Left forelimb (tissue), 1 donor: ENCODE results near the gene PAF1.
"Not testable (repeated sequence)": the region's sequence is repeated elsewhere in the genome, so short reads cannot be mapped to it uniquely, and the experiment has no call there.

Source experiments
- DNase-seq: peaks from one replicate; pipeline ENCODE4 v3.0.0-alpha.2; 2018; ENCODE audit warnings: low spot score

The PAF1 gene

DNA sequence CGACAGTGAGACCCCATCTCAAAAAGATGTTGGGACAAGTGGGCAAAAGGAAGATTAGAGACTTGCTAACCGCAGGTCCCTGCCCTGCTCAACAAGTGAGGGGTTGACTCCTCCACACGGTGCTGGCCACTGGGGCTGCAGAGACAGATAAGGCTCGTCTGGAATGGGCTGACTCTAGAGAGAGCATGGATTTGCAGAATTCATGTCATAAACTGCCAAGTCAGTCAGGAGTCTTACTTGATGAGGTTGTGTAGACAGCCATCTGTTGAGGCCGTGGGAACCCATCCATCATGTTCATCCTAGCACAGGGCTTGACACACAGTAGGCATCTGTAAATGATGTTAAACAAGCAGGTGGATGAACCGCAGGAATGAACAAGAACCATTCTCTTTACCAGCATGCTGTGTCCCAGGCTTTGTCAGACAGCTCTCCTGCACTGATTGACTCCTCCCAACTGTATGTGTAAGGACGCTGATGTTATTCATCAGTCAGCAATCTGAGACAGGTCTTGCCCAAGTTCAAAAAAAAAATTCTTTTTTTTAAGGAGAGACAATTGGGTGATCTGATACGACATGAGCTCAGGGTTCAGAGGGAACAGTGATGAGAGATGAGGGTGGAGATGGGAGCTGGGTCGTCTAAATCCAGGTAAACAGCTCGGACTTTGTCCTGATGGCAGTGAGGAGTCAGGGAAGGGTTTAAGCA is 8.8 kb downstream of the PAF1 start:
- DNase-seq: no peak

DNA sequence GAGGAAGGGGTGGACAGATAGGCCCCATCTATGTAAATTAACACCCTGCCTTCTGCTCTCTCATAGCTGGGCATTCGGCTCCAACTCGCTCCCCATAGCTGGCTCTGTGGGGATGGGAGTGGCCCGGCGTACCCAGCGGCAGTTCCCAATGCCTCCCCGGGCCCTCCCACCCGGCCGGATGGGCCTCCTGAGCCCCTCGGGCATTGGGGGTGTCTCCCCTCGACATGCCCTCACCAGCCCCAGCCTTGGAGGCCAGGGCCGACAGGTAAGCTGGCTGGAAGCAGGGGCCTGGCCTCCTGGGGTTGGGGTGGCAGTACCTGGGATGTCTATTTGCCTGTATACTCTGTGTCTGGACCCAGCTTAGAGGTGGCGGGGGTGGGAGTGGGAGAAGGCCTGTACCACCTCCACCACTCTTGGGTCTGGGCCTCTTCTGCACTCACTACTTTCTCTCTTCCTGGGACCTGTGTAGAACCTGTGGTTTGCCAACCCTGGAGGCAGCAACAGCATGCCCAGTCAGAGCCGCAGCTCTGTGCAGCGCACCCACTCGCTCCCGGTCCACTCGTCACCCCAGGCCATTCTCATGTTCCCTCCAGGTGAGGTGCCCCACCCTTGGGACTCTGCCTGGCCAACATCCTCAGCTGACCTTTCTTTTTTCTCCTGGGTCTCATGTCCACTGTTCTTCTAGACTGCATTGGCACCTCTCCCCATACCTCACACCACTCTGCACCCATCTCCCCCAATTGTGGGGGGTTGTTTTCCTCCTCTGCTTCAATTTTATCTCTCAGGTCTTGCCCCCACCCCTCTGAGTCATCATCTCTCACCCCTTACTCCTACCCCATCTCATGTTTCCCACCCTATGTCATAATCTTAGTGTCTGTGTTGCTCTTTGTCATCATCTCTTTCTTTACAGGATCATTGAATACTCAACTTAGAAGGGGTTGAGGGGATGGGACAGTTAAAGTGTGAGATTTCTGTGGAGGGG is 10.1 kb downstream of the PAF1 start:
- no peak for DNase-seq

DNA sequence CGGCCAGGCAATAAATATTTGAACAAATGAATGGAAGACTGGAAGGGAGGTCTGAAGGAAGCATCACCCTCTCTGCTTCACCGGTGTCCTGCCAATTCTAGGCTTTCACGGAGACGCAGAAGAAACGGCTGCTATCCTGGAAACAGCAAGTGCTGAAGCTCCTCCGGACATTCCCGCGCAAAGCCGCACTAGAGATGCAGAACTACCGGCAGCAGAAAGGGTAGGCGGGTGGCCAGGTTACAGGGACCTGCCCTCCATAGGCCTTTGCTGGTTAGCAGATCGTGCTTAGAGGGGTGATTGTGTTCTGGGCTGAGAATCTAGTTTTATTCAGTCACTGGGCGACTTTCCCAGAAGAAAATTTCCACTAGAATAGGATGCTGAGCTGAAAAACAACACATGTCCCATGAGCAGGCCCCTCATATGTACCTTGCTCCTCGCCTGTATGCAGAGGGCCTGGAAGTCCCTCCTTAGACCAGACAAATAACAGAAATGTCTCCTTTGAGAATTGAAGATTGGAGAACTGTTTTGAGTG is 11.0 kb downstream of the PAF1 start:
- no peak for DNase-seq

DNA sequence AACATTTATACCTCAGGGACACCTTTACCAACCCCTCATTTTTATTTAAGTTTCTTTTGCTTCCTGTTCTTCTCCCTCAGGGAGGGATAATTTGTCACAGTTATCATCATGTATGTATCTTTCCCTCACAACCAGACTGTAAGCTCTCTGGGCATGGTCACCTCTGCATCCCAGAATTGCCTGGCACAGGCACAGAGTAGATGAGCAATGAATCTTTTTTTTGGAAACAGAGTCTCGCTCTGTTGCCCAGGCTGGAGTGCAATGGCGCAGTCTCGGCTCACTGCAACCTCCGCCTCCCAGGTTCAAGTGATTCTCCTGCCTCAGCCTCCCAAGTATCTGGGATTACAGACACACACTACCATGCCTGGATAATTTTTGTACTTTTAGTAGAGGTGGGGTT is 11.5 kb downstream of the PAF1 start:
- DNase-seq: not testable (repeated sequence)

DNA sequence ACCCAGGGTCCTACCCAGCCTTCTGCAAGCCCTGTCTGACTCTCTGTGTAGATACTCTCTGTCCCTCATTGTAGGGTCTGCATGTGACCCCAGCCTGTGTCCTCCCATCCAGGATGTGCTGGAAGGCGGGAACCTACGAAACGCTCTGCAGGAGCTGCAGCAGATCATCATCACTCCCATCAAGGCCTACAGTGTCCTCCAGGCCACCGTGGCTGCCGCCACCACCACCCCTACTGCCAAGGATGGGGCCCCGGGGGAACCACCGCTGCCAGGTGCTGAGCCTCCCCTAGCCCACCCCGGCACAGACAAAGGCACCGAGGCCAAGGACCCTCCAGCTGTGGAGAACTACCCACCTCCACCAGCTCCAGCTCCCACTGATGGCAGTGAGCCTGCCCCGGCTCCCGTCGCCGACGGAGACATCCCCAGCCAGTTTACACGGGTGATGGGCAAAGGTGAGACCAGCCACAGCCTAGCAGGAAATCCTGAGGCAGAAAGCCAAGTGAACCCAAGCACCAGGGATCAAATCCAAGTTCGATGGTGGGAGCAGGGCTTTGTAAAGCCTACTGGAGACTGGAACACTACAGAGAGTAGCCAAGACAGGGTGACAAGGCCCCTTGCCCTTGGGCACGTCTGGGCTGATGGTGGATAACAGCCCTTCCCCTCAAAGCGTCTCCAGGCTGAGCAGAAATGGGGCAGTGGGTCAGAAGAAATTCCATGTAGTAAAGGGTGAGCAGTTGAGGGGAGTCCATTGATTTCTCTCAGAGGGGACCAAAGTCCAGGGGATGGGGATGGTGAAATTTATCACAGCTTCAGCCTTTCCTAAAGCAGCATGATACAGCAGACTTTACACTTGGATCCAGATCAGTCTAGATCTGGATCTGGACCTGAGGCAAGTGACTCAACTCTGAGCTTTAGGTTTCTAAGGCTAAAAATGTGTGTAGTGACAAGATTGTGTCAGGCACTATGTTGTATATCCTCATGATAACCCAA is 13.2 kb downstream of the PAF1 start:
- DNase-seq: no peak

DNA sequence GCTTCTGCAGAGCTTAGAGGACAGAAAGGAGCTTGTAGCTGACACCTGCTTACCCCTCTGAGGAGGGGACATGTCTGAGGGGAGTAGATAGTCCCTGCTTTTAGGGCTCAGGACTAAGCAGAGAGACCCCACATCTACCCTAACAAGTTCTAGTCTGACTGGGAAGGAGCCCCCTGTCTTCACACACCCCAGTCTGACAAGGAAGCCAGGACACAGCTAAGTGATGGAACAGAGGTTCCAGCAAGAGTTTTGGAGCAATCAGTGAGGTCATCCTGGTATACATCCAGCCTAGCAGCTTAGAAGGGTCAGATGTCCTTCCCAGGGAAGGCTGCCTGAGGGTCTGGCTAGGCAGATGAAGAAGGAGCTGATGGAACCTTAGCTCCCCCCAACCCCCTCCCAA is 15.0 kb downstream of the PAF1 start:
- no peak for DNase-seq

DNA sequence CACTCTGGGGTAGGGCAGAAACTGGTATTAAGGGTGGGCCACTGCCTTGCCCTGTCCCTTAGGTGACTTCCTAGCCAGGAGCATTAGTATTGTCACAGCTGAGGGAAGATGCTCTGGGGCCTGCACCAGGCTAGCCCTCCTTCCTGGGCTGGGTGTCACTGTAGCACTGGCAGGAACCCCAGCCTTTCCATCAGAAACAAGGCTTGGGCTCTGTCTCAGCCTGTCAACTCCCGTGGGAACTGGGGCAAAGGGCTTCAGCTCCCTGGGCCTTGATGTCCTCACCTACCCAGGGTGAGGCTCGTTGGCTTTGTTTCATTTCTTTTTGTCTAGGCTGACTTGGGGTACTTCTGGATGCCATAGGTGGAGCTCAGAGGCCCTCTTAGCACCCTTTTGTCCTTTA is 18.0 kb downstream of the PAF1 start:
- DNase-seq: no peak

DNA sequence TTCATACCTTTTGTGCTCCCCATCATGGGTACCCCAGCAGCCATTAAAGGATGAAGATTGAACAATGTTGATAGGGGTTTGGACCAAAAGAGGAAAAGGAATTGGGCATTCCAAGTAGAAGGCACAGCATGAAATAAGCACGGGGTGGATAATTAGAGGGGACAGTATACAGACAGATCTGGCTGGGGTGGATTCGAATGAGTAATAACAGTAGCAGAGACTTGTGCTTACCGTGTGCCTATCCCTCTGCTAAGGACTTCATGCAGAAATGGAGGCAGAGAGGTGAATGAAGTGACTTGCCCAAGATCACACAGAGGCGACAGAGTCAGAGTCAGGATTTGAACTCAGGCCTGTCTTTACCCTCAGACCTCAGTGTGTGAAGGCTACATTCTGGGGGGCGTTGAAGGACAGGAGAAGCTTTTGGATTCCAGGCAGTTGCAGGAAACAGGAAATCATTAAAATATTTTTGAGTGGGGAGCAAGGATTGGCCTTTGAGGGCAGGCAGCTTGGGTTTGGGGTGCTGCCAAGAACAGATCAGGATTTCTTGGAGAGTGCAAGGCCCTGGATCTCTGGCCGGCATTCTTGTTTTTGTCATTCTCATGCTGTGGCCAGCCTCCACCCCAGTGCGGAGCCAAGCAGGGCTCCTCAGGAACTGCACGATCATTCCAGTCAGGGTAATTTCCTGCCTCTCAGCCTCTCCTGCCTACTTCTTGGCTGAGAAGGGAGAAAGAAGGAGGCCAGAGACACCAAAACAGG is 18.7 kb downstream of the PAF1 start:
- peak; percentile 83 for DNase-seq

DNA sequence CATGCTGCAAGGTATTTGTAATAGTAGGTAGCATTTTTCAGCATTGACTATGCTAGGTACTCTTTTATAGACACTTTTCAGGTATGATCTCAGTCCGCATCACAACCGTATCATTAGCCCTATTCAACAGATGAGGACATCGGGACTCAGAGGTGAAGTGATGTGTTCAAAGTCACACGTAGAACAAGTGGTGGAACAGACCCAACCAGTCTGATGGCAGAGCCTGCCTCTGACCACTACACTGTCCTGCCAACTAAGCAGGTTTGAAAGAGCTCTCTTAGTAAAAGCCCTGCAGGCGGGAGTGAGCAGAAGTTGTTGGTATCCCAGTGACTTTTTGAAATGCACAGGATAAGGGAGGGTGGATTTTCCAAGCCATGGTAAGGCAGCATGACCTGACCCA is 20.2 kb downstream of the PAF1 start:
- DNase-seq: no peak

DNA sequence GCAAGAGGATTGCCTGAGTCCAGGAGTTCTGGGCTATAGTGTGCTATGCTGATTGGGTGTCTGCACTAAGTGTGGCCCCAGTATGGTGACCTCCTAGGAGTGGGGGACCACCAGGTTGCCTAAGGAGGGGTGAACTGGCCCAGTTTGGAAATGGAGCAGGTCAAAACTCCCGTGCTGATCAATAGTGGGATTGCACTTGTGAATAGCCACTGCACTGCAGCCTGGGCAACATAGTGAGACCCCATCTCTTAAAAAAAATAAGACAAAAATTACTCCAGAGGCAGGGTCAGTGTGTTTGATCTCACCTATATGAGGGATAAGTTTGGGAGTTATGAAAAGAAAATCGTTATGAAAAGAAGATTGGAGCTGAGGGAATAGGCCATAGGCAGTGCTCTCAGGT is 21.7 kb downstream of the PAF1 start:
- DNase-seq: no peak

DNA sequence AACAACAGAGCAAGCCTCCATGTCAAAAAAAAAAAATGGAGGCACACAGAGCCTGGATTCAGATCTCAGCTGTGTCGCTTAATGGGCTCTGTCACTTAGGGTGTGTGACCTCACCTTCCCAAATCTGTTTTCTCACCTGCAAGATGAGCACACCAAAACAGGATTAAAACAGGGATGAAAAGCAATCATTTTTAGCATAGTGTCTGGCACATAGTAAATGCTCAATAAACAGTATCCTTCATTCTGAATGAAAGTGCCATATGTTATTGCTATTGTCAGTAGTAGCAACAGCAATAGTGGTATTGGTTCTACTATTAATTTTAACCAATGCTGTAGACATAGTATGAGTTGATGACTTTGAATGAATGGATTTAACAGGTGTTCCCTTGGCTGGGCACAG is 25.4 kb downstream of the PAF1 start:
- DNase-seq: no peak

DNA sequence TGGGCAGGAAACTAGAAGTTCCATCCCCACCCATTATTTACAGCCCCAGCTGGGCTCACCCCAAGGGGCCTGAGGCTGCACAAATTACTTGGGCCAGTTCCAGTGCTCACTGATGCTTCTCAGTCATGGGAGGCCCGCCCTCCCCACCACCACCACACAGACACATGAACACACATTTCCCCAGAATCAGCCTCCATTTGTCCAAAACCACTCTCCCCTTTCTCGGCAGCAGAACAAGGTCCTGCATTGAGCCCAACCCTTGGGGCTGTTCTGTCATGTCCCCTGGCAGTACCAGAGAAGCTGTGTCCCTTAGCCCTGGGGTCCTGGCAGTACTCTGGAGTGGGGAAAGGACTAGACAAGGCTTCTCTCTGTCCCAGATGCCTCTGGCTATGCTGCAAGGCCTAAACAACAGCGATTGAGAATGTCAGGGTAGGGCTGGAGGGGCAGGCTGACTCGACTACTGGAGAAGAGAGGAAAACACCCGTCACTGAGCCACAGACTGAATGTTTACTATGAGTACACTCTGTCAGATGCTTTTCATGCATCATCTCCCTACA is 26.9 kb downstream of the PAF1 start:
- DNase-seq: peak; percentile 78

DNA sequence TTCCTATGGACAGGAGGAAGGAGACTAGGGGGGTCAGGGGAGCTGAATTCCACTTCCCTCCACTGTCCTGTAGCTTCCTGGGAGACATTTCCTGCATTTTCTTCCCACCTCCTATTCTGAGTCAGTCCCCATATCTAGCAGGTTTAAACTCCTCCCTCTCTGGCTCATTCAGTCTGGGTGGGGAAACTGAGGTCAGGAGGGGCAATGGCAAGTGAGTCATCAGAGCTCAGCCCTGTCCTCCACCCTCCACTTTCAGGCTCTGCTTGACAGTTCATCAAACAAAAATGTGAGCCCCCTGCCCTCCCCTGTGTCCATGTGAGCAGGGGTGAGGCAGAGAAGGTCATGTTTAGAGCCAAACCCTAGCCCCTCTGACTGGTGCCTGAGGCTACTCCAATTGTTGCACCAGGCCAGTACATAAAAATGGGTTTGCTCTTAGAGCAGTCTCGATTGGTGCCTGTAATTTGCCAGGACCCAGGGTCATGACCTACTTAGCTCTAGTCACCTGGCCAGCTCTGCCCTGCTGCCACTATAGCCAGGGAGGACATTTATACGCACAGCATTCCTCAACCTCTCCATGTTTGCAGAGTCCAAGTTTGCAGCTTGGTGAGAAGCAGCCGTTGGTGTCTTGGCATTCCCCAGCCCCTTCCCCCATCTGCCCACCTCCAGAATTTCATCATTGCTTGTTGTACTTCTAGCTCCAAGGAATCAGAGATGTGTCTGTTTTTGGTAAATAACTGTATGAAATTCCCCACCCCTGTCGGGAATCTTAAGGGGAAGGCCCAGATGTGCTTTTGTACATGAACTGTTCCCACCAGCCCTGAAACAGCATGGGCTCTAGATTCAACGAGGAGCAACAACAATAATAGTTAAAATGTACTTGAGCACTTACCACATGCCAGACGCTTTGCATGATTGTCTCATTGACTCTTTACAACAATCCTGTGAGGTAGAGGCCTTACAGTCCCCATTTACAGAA is 27.9 kb downstream of the PAF1 start:
- no peak for DNase-seq

DNA sequence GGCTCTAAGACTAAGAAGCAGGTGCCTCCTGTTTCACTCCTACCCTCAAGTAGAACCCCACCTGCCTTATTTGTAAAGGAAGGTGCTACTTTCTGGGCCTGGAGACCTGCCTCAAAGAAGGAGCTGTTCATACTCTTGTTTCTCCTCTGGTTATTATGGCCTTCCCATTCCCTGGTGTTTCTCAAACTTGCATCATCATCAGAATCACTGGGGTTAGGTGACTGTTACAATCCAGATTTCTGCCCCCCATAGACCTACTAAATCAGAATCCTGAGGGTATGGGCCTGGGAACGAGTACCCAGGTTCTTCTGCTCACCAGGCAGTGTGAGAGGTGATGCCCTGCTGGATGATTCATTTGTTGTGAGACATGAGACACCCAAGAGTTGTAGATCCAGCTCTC is 30.3 kb downstream of the PAF1 start:
- no peak for DNase-seq

DNA sequence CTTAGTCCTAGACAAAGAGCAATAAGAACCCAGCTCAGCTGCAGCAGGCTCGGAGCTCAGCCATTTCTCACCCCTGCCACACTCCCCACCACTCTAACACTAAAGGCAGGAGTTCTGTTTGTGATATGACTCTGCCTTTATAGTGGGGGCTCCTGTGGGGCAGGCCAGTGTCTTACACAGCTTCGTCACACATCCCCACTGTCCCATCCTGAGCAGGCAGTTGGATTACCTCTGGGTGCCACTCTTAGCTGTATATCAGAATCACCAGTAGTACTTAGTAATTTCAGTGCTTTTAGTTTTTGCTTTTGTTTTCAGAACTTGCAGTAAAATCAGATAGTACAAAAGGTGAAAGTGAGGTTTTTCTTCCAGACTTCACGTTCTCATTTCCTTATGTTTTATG is 31.9 kb downstream of the PAF1 start:
- no peak for DNase-seq

DNA sequence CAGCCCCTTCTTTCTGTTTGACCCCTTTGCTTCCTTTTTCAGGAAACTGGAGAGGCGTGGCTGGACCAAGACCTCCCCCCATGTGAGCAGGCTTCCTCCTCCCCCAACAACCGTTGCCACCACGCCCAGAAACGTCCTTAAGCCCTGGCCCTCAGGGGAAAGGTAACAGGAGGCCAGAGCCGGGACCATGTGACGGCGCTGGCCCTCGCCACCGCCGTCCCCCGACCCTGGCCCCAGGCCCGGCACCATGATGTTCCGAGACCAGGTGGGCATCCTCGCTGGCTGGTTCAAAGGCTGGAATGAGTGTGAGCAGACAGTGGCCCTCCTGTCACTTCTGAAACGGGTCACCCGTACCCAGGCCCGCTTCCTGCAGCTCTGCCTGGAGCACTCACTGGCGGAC is 34.3 kb downstream of the PAF1 start:
- no peak for DNase-seq

DNA sequence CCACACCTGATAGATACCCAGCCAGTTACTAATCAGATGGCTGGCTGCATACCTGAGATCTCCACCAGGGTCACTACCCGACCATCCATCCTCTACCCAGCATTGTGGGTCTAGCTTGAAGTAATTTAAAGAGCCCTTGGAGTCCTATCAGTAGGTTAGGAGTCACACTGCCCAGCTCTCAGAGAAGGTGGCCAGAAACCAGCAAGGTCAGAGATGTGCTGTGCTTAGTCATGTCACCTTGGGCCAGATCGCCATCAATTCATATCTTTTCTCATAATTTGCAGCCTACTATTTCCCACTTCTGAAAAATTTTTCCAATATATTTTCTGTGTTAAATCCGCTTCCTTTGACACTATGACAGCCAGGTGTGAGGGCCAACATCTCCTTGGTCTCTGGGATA is 34.8 kb downstream of the PAF1 start:
- DNase-seq: no peak

DNA sequence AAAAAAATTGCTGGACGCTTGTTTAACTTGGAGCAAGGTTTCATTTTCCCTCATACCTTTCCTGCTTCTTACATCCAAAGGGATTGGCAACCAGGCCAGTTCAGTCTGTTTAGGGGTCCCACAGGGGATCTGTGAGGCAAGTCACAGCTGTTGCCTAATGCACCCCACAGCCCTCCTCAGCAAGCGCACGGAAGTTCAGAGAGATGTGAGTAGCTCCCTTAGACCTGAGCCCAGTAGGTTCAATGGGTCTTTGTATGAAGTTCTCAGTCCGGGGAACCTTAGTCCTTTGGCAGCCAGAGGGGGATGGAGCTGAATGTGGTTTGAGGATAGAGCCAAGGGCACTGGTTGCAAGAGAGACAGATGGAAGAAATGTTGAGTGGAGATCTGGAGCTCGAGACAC is 35.7 kb downstream of the PAF1 start:
- no peak for DNase-seq

DNA sequence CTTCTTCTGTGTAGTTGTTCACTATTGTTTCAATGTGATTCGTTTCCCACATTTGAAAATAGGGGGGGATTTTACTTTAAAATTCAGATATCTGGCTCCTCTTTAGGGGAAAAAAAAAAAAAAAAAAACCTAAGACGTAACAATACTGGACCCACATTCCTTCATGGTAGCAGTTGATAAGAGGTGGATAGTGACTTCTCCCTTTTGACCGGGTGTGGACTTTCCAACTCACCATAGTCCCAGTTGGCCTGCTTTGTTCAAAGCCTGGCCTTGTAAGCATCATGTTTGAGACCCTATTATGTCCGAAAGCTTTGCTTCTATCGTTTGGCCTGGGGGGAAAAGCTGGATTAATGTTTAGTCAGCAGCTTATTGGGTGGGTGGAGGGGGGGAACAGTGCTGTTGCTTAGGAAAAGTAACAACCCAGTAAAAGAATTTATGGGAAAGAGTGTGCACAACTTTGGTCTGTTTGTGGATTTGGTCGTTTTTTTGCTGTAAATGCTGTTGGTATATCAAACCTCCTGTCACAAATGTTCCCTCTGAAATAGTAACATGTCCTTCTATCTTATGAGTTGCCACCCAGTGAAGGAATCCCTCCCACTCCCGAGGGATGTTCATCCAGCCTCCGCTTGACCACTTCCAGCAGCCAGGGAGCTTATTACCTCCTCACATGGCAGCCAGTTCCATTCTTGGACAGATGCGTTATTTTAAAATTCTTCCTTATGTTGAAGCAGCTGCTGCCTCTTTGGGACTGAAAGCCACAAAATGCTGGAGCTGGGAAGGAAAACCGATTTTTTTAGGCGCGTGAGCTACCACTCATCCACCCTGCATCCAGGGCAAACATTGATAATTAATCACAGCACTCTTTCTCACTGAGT is 38.3 kb downstream of the PAF1 start:
- no peak for DNase-seq
